Activated CD8-positive, alpha-beta T cell treated with anti-CD3 and anti-CD28 coated beads for 36 hours (primary cell): ENCODE measurements around the gene PLXNB1. TPM values are rescaled to one million over a fixed set of nuclear protein-coding genes. Genes with fewer than 3 reads are reported as not detected.

Source experiments
- ATAC-seq: fragments of 200-7000 bp; cut with Tn5 transposase; one replicate; pipeline ENCODE4 v1.10.0; 2021; ENCODE audit warnings: mild to moderate bottlenecking, moderate library complexity
- CTCF ChIA-PET: fragments of 350-600 bp; sonication (Branson Sonifier 250); formaldehyde crosslinking; loops from one replicate; lab custom pipeline; 2021; ENCODE audit warnings: antibody characterized with exemption; lab: Charles Lee
- POLR2A ChIA-PET: fragments of 350-600 bp; sonication (Branson Sonifier 250); formaldehyde crosslinking; loops from one replicate; lab custom pipeline; 2021; ENCODE audit warnings: antibody characterized with exemption; lab: Charles Lee
- DNase-seq: peaks from one replicate; pipeline ENCODE4 v3.0.0-alpha.2; 2020
- H3K27ac Mint-ChIP-seq: one replicate; pipeline ENCODE4 v1.8.0; 2021; ENCODE audit warnings: mild to moderate bottlenecking, mixed read lengths
- H3K27me3 Mint-ChIP-seq: one replicate; pipeline ENCODE4 v1.8.0; 2021; ENCODE audit warnings: mixed read lengths
- H3K36me3 Mint-ChIP-seq: one replicate; pipeline ENCODE4 v1.8.0; 2021; ENCODE audit warnings: low read depth, mixed read lengths
- H3K4me1 Mint-ChIP-seq: one replicate; pipeline ENCODE4 v1.8.0; 2021; ENCODE audit warnings: low read depth, mixed read lengths
- H3K4me3 Mint-ChIP-seq: one replicate; pipeline ENCODE4 v1.8.0; 2021; ENCODE audit warnings: mild to moderate bottlenecking, moderate library complexity, mixed read lengths
- H3K9me3 Mint-ChIP-seq: one replicate; pipeline ENCODE4 v1.8.0; 2021; ENCODE audit warnings: mixed read lengths
- CTCF ChIP-seq: fragments of 200-600 bp; IDR thresholded peaks from one replicate; pipeline ENCODE4 v1.8.0; 2022; ENCODE audit warnings: antibody characterized with exemption, mild to moderate bottlenecking
- intact Hi-C: fragments of 100-400 bp; cut with micrococcal nuclease; formaldehyde crosslinking; loops from one replicate; pipeline ENCODE4 v1.10.0; 2022
- total RNA-seq, 2 experiments: library from RNA; stranded (reverse); gene quantifications; one replicate each; pipeline ENCODE4 v1.2.3, GENCODE V29; 2021

PLXNB1 gene
- total RNA-seq, 2 experiments from 2014 or later: 3.7 TPM

- no peak overlapping the region for H3K4me3 Mint-ChIP-seq
- intact Hi-C loops: loop anchor here (5.0 kb wide), 2 partner anchors 32 to 162 kb away; no protein-coding TSS in a partner anchor
- H3K27ac Mint-ChIP-seq: no peak overlapping the region
- H3K9me3 Mint-ChIP-seq: no peaks in the 10 kb centered on the region
- CTCF ChIA-PET: interaction anchor here (0.9 to 5.7 kb wide), 12 partner anchors 12 to 240 kb away, joined by 3 to 312 read pairs (median 8); partner anchors contain the start of genes ATRIP, NME6 and PFKFB4
- peaks cover 17% of the 10 kb centered on the region for H3K4me1 Mint-ChIP-seq
- no peaks in the 10 kb centered on the region for H3K27me3 Mint-ChIP-seq
- no peak for TF ChIP-seq CTCF
- ATAC-seq (no peak), DNase-seq (peak; percentile 18)
- peaks cover 12% of the 10 kb centered on the region for H3K36me3 Mint-ChIP-seq
- POLR2A ChIA-PET: interaction anchor here (1.0 to 2.0 kb wide), 2 partner anchors 18 to 34 kb away, joined by 3 to 4 read pairs; no protein-coding TSS in a partner anchor
Observed at GRCh38 chr3:48434591-48435222, 4.8 kb upstream of the PLXNB1 start.

GRCh38 chr3:48433472-48434118 is 3.7 kb upstream of the PLXNB1 start:
- no peaks in the 10 kb centered on the region for H3K27me3 Mint-ChIP-seq
- H3K27ac Mint-ChIP-seq: no peak overlapping the region
- CTCF ChIA-PET: interaction anchor here (0.5 to 5.7 kb wide), 15 partner anchors 13 to 203 kb away, joined by 3 to 312 read pairs (median 4); partner anchors contain the start of genes ATRIP and PFKFB4
- peaks cover 11% of the 10 kb centered on the region for H3K4me1 Mint-ChIP-seq
- intact Hi-C loops: no loop called here
- DNase-seq (no peak), ATAC-seq (no peak)
- TF ChIP-seq CTCF: no peak
- H3K9me3 Mint-ChIP-seq: no peaks in the 10 kb centered on the region
- H3K4me3 Mint-ChIP-seq: no peak overlapping the region
- POLR2A ChIA-PET: interaction anchor here (0.6 to 1.1 kb wide), 4 partner anchors 17 to 649 kb away, joined by 3 read pairs; no protein-coding TSS in a partner anchor
- peaks cover 12% of the 10 kb centered on the region for H3K36me3 Mint-ChIP-seq

GRCh38 chr3:48432411-48433371 is 2.8 kb upstream of the PLXNB1 start:
- peaks cover 7% of the 10 kb centered on the region for H3K4me1 Mint-ChIP-seq
- H3K4me3 Mint-ChIP-seq: no peak overlapping the region
- intact Hi-C loops: no loop called here
- ATAC-seq (no peak), DNase-seq (no peak)
- H3K36me3 Mint-ChIP-seq: peaks cover 12% of the 10 kb centered on the region
- no peak overlapping the region for H3K27ac Mint-ChIP-seq
- TF ChIP-seq CTCF: no peak
- H3K9me3 Mint-ChIP-seq: no peaks in the 10 kb centered on the region
- POLR2A ChIA-PET: interaction anchor here (0.7 to 1.1 kb wide), 2 partner anchors 31 to 160 kb away, joined by 3 read pairs; no protein-coding TSS in a partner anchor
- H3K27me3 Mint-ChIP-seq: peaks cover 6% of the 10 kb centered on the region
- CTCF ChIA-PET: interaction anchor here (0.5 to 5.7 kb wide), 8 partner anchors 10 to 160 kb away, joined by 3 to 312 read pairs (median 4); partner anchors contain the start of gene ATRIP

GRCh38 chr3:48431224-48432029 is 1.5 kb upstream of the PLXNB1 start:
- TF ChIP-seq CTCF: no peak
- H3K27ac Mint-ChIP-seq: no peak overlapping the region
- CTCF ChIA-PET: interaction anchor here (1.0 kb wide), 1 partner anchor 31 kb away, joined by 3 read pairs; no protein-coding TSS in a partner anchor
- peaks cover 12% of the 10 kb centered on the region for H3K36me3 Mint-ChIP-seq
- H3K4me3 Mint-ChIP-seq: peak overlapping the region; percentile 72
- no peak for ATAC-seq
- intact Hi-C loops: no loop called here
- no peak for DNase-seq
- peaks cover 7% of the 10 kb centered on the region for H3K4me1 Mint-ChIP-seq
- H3K27me3 Mint-ChIP-seq: peaks cover 6% of the 10 kb centered on the region
- no peaks in the 10 kb centered on the region for H3K9me3 Mint-ChIP-seq
- POLR2A ChIA-PET: interaction anchor here (1.9 kb wide), 1 partner anchor 13 kb away, joined by 4 read pairs; no protein-coding TSS in a partner anchor
